Breast epithelium (tissue), 3 donors: Measurements from ENCODE around the gene KRT2.

Source experiments
- CTCF ChIP-seq, 3 donors: fragments of 450-650 bp; IDR thresholded peaks; one replicate each; pipeline ENCODE4 v1.5.1; 2016 to 2017; ENCODE audit warnings: antibody characterized with exemption in 3 of 3, mild to moderate bottlenecking in 3 of 3, moderate library complexity in 3 of 3
- POLR2A ChIP-seq: fragments of 450-650 bp; IDR thresholded peaks from one replicate; pipeline ENCODE4 v1.6.1; 2016; ENCODE audit warnings: antibody characterized with exemption, mild to moderate bottlenecking, moderate library complexity
- POLR2AphosphoS5 ChIP-seq, 3 donors: sonication (generic); formaldehyde crosslinking; IDR thresholded peaks; one replicate each; pipeline ENCODE4 v1.6.1; 2017; ENCODE audit warnings: antibody characterized with exemption in 3 of 3

DNA sequence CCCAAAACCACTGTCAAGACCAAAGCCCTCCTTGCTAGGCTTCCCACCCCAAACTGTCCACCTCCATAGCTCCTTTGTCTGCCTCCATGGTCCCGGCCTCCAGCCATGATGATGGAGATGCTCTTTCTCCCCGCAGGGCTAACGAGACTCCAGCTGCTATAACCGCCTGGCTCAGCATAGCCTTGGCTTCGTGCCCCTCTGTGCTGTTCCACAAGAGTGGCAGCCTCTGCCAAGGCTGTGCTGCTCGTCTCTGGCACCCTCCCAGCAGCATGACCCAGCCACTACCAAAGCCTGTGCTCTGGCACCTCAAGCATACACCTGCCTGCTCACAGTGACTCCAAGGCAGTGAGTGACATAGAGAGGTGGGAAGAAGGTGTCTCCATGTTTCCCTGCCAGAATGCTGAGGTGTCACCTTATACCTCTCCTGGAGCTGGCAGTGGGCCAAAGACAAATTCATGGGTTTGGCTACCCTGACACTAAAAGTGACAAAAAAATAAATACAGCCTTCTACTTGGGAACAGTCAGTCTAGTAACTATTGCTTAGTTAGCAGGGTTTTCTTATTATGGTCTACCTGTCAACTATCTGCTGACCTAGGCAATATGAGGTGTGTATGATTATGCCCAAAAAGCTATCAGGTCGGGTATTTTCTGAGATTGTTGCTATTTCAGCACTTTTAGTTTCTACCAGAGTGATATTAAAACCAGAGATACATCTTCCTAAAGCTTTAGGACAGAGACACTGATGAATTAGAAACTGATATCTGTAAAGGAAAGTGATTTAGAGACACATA lies 17.6 kb downstream of the KRT2 start:
- TF ChIP-seq POLR2AphosphoS5 (IDR thresholded peaks at IDR 0.05) (no peak), POLR2A (no peak), CTCF (IDR thresholded peaks at IDR 0.05) (no peak)
